Activated CD8-positive, alpha-beta memory T cell treated with anti-CD3 and anti-CD28 coated beads for 24 hours (primary cell): Measurements from ENCODE around the gene ANKRD22.

ENCODE experiments used
- DNase-seq: peaks from one replicate; pipeline ENCODE4 v3.0.0-alpha.2; 2020

Gene ANKRD22

GRCh38 chr10:88835096-88835909 is 16.3 kb downstream of the ANKRD22 start:
- peak; percentile 93 for DNase-seq

- no peak for DNase-seq
Measured at GRCh38 chr10:88833723-88834122, 17.9 kb downstream of the ANKRD22 start.

- no peak for DNase-seq
Measured at GRCh38 chr10:88833156-88833555, 18.5 kb downstream of the ANKRD22 start.

DNA sequence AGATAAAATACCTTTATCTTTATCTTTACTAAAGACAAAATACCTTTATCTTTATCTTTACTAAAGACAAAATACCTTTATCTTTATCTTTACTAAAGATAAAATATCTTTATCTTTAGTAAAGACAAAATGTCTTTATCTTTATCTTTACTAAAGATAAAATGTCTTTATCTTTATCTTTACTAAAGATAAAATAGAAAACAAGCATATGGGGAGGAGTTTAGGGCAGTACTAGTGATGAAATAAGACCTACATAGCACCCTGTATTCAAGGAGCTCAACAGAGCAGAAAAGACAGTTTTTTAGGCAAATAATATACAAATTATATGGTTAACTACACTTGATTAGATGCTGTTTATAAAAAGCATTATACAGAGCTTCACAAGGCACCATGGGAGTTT is 19.3 kb downstream of the ANKRD22 start:
- DNase-seq = no peak

DNA sequence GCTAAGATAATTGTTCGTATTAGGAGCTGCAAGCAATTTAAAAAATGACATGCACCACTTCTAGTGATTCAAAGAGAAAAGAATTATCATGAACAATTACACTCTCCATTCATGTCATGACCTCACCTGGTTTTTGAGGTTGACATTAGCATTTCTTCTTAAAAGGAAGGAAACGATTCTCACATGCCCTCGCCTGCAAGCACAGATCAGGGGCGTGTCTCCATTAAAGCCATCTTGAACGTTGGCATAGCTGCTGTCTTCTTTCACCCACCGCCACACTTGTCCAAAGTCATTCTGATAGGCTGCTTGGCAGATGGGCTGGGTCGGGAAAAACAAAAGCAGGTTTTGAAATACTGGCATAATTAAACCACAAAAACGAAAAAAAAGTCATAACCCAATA is 19.9 kb downstream of the ANKRD22 start:
- DNase-seq = no peak

DNA sequence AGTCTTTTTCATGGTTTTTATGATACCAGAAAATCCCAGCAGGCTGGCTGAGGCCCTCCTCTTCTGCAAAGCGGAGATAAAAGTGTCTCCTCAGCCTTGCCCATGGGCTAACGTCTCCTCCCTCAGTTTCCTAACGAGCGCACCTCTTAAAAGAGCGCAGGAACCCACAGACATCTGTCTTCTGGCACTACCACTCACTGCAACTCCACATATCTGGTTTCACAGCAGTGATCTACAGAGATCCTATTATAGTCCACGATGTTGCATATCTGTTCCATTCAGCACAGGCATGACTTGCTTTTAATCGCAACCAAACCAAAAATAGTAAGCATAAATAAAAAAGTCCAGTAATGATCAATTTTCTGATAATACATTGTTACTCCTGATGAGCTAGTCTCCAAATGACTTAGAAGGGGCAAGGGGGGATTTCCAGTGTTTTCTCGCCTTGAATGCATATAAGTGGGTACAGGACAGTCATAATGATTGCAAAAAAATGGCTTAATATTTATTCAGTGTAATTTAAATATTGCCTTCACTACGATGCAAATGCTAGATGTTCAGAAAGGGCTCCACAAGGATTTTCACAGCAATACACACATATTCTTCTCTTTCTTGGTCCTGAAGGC is 20.9 kb downstream of the ANKRD22 start:
- no peak for DNase-seq

GRCh38 chr10:88828310-88828709 is 23.3 kb downstream of the ANKRD22 start:
- no peak for DNase-seq

- DNase-seq = no peak
Measured at GRCh38 chr10:88827671-88828070, 24.0 kb downstream of the ANKRD22 start.

DNA sequence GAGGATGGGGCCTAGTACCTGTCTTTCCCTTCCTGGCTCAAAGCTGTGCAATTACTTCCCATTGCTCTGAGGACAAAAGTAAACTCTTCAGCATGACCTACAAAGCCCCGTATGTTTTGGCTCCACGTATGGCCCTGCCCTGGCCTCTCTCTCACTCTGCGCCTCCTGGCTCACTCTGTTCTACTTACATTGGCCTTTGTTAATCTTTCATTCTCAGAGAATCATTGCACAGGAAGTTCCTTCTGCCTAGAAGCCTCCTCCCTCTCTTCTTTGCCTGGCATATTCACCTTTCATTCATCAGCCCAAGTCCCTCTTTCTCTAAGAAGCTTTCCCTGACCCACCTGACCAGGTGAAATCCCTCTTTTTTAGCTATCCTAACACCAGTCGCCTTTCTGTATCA is 25.3 kb downstream of the ANKRD22 start:
- DNase-seq = no peak

GRCh38 chr10:88820748-88821401 is 30.8 kb downstream of the ANKRD22 start:
- no peak for DNase-seq

DNA sequence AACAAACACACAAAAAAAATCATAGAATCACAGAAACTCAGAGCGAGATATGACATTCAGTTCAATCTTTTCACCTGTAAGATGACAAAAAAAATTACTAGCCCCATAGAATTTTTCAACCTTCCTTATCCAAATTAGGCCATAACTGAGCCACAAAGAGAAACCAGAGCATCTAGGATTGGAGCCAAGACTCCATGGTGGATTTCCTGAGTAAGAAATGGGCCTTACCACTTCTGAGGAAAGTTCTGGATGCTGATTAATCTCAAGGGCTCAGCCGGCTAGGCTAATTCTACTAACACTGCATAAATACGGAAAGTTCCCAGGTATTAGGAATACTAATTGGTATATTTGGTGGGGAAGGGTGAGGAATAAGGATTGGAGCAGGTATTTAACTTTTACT is 32.4 kb downstream of the ANKRD22 start:
- no peak for DNase-seq

GRCh38 chr10:88813200-88813599 is 38.4 kb downstream of the ANKRD22 start:
- no peak for DNase-seq

DNA sequence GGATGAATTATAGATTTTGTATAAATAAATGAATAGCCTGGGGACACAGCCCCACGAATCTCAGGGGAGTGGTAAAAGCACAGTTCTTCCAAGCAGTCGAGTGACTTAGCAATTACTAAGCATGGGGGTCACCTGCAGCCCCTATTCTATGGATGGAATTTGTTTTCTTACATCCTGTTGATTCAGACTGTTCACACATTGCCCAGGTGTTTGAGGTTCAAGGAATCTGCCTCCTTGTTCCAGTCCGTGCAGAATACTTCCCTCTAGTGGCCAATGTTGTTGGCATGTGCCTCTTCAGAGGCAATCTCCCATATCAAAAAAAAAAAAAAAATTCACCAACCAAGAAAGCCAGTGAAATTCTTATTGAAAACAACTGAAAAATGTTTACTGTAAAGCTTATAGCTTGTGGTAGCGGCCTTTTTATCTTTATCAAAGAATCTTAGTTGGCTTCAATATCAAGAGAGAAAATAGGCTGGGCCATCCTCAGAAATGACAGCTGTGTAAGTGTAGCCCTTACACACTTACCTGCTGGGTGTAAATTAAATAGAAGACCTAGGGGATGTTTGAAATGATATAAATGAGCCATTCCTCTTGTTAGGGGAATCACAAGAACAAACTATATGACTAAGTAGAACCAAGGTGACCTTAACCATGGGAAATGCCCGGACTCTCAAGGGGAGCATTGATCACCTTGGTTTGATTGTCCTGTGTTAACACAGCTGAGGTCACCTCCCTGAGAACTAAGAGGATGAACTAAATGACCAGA is 41.3 kb downstream of the ANKRD22 start:
- DNase-seq = no peak

GRCh38 chr10:88809621-88810020 is 42.0 kb downstream of the ANKRD22 start:
- DNase-seq = no peak

DNA sequence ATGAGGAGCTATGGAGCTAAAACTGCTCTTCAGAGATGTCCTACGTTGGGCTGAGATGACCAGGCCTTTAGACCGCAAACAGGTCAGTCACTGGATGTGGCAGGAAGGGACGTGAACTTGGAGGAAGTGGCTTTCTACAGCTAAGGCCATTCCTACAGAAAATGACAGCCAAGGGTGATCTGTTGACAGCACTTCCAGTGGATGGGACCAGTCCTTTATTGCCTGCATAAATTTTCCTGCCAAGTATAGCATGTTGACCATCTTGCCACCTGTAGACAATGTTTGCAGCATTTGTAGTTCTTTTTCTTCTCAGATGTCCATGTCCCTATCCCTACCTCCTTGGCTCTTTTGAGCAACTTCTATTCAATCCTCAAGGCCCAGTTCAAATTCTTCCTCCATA is 45.7 kb downstream of the ANKRD22 start:
- no peak for DNase-seq

DNA sequence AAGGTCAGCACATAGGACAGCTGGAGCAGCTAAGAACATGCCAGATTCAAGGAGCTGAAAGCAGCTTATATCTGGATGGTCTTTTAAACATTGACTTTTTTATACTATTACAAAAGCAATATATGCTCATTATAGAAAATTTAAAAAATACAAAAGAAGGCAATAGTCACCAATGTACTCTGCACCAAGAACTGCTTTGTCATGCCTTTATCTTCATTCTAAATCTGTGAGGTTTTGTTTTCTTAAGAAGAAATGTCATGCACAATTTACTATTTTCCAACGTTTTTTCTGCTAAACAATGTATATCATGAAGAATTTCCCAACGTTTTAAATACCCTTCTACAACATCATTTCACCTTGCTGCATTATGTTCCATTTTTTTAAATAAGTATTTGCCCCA is 46.3 kb downstream of the ANKRD22 start:
- no peak for DNase-seq

DNA sequence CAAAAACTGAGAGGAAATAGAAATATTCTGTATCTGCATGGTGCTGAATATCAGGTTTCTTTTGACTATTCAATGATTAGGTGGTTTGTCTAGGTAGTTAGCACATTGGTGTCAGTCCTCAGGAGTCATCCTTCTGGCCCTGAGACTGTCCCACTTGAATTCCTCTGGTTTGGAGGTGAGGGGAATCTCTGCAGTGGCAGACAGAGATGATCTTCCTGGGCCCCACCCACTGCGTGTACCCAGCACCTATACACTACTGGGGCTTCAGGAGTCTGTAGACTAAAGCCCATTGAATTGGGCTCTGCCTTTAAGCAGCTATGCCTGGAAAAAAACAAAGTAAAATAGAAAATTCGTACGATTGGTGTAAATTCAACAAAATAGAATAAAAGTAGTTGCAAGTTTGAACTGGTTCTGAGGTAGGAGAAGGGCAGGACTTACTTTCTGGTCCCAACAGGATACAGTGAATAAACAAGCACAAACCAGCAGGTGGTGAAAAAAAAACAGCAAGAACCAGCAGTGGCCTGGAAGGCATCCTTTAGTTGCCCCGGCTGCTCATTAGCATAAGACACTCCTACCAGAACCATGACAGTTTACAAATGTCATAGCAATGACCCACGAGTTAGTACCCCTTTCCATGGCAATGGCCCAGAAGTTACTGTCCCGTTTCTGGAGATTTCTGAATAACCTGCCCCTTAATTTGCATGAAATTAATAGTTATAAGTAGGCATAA is 47.4 kb downstream of the ANKRD22 start:
- no peak for DNase-seq

GRCh38 chr10:88803641-88804040 is 48.0 kb downstream of the ANKRD22 start:
- DNase-seq = no peak

DNA sequence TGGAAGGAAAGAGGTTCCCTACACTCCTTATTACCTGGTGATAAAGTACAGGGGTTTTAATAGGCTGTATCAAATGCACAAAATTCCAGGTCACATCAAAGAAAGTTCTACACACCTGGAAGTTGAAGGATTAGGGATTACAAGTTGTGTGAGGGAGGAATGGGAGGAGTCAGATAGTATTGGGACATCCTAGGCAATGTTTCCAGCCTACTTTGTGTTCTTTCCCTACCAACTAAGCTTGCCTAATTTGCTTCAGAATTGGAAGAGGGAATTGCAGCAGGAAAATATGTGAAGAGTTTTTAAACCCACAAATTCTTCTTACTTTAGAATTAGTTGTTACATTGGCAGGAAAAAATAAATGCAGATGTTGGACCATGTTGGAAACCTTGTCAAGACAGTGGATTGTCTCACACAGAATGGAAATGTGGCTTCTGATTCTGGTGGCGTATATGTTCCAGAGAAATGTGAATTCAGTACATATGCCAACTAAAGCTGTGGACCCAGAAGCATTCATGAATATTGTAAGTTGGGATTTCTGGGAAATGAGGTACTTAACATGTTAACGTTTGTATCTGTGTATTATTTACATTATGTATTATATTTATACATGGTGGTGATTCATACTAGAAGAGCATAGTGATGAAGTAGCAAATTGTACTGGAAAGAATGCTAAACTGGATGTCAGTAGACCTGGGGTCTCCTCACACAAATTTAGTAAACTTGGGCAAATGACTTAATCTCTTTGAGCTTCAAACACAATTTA is 48.9 kb downstream of the ANKRD22 start, which contains the start of gene LIPM:
Gene LIPM (plus strand): TSS at position 208 of the 763 bp plus-strand sequence. CDS start 167 bp downstream, at position 375.
- DNase-seq = no peak

- no peak for DNase-seq
Measured at GRCh38 chr10:88800152-88801125, 51.2 kb downstream of the ANKRD22 start.
